Measurements from ENCODE around the gene MED13L.
A peak's percentile ranks its signal among the peaks of the same experiment; 100 is the strongest.

MED13L gene

DNA sequence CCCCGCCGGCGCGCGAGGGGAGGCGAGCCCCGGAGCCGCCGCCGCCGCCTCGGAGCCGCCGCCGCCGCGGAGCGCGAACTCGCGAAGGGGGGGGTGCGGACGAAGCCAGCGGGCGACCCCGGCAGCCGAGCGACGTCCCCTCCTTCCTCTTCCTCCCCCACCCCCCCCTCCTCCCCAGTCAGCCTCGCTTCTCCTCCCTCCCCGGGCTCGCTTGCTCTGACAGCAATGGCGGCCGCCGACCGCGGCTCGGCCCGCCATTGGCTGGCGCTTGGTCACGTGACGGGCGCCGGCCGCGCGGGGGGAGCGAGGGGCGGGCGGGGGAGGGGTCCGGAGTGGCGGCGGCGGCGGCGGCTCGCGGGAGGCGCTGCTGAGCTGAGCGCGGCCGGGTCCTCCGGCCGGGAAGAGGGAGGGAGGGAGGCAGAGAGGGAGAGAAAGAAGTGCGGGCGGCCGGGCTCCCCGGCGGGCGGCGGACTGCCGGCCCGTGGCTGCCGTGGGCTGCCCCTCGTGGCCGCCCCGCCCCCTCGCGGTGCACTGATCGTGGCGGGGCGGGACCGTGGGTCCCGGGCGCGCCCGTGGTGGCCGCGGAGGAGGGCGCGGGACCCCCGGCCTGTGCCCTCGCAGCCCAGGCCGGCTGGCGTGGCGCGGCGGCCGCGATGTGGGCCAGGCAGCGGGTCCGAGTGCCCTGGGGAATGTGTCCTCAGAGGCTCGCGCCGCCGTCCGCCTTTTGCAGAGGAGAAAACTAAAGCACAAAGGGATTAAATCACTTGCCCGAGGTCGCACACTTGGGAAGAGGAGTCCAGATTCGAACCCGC lies at the start of gene MED13L:
MED13L (minus strand) TSS at position 227 of the 812 bp plus-strand sequence. CDS start 562 bp downstream, outside the sequence.
- TF ChIP-seq, protein P1, sequence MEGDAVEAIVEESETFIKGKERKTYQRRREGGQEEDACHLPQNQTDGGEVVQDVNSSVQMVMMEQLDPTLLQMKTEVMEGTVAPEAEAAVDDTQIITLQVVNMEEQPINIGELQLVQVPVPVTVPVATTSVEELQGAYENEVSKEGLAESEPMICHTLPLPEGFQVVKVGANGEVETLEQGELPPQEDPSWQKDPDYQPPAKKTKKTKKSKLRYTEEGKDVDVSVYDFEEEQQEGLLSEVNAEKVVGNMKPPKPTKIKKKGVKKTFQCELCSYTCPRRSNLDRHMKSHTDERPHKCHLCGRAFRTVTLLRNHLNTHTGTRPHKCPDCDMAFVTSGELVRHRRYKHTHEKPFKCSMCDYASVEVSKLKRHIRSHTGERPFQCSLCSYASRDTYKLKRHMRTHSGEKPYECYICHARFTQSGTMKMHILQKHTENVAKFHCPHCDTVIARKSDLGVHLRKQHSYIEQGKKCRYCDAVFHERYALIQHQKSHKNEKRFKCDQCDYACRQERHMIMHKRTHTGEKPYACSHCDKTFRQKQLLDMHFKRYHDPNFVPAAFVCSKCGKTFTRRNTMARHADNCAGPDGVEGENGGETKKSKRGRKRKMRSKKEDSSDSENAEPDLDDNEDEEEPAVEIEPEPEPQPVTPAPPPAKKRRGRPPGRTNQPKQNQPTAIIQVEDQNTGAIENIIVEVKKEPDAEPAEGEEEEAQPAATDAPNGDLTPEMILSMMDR (IDR thresholded peaks at IDR 0.05; ENCODE audit: low read depth, low read length, missing control alignments) = no peak
- peak; percentile 30 for DNase-seq (ENCODE audit: low read depth)
- H3K4me3 ChIP-seq (ENCODE audit: low read depth, low read length) = peak within 1 kb of the TSS; percentile 66

DNA sequence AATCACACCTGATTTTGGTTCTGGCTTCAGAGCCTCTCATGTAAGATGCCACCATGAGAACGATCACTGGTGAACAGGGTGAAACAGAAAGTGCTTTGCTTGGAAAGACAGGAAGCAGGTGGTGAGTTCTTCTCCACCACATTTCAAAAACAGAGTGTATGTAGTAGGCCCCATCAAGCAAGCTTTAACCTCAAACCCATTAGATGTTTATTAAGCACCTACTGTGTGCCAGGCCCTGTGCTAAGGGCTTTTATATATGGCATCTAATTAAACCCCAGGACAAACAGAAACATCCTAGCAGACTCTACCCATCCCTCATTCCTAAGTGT lies 47.8 kb upstream of the MED13L start:
- peak; percentile 68 for DNase-seq (ENCODE audit: low read depth)
- H3K4me3 ChIP-seq (ENCODE audit: low read depth, low read length) = no peak overlapping the region
- TF ChIP-seq, protein P1 (IDR thresholded peaks at IDR 0.05; ENCODE audit: low read depth, low read length, missing control alignments) = no peak

DNA sequence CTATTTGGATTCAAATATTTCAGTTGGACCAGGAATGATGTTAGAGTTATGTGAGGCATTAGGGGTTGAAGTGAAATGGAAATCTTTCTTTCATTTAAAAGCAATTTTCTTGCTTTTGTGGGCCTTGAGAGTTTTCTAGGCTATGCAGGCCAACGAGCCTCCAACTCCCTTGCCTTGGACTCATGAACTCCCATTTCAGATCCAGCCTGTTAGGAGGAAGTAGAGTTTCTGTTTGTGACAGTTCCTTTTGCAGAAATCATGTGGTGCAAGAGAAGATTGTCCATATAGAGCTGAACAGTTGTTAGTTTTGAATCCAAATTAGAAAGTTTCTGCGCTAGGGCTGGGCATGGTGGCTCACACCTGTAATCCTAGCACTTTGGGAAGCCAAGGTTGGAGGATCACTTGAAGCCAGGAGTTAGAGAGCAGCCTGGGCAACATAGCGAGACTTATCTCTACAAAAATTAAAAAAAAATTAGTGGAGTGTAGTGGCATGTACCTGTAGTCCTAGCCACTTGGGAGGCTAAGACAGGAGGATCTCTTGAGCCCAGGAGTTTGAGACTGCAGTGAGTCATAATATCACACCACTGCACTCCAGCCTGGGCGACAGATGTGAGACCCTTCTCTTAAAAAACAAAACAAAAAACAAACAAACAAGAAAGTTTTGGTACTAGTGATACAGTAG lies 47.3 kb upstream of the MED13L start:
- no peak overlapping the region for H3K4me3 ChIP-seq (ENCODE audit: low read depth, low read length)
- TF ChIP-seq, protein P1 (IDR thresholded peaks at IDR 0.05; ENCODE audit: low read depth, low read length, missing control alignments) = no peak
- DNase-seq (ENCODE audit: low read depth) = no peak

DNA sequence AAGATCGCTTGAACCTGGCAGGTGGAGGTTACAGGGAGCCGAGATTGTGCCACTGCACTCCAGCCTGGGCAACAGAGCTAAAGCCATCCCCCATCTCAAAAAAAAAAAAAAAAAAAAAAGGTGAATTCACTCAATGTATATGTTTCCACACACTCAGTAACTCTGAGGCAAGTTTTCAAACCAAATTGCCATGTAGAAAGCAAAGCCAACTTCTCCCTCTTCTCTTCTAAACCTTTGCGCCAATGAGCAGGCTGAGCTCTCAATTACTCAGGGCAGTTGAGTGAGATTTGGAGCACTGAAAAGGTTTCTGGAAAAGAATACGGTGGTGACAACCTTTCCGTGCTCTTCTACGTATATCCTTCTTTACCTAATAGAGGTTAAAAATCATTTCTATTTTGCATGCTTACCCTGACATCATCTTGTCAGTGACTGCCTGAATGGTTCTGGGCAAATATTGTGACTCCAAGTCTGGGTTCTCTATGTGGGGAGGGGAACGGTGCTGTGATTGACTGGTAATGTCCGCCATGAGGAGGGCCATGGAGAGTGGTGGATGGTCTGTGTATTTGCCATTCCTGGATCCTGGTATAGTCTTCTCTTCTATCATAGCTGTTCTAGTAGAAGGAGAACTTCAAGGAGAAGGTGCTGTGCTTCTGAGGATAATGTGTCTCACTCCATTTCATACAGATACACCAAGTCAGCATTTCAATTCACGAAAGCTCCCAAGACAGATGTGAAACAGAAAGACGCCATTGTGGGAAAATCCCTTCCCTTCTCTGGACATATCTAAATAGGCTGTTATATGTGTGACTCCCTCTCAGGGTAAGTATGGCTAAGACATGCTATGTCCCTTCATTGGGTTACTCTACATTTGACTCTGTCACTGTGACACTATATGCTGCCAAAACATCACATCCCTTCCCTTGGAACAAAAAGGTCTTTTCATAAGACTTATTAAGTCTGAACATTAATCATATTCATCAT lies 46.2 kb upstream of the MED13L start:
- TF ChIP-seq, protein P1 (IDR thresholded peaks at IDR 0.05; ENCODE audit: low read depth, low read length, missing control alignments) = no peak
- DNase-seq (ENCODE audit: low read depth) = no peak
- no peak overlapping the region for H3K4me3 ChIP-seq (ENCODE audit: low read depth, low read length)

DNA sequence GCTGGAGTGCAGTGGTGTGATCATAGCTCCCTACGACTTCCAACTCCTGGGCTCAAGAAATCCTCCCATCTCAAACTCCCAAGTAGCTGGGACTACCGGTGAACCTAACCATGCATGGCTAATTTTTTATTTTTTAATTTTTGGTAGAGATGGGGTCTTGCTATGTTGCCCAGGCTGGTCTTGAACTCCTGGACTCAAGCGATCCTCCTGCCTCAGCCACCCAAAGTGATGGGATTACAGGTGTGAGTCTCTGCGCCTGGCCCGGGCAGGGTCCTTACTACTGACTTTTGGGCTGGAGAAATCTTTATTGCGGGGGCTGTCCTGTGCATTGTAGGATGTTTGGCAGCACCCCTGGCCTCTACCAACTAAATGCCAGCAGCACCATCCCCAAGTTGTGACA lies 44.4 kb upstream of the MED13L start:
- H3K4me3 ChIP-seq (ENCODE audit: low read depth, low read length) = no peak overlapping the region
- TF ChIP-seq, protein P1 (IDR thresholded peaks at IDR 0.05; ENCODE audit: low read depth, low read length, missing control alignments) = no peak
- DNase-seq (ENCODE audit: low read depth) = no peak

DNA sequence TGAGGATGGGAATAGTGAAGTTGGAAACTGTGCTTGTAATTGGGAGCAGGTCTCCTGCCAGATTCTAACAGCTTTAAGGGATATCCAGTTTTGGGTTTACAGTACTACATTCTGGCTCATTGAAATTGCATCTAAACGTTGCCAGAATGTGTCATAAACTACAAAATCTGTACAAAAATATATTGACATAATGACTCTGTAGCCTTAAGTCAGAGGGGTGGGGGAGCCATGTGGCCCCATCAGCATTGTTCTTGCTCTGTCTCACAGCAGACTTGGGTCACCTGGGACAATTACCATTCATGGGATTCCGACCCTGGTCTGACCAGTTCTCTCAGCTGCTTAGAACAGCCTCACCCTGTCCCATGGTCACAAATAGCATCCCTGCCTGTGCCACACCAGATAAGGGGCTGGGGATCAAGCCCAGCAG lies 43.3 kb upstream of the MED13L start:
- no peak overlapping the region for H3K4me3 ChIP-seq (ENCODE audit: low read depth, low read length)
- TF ChIP-seq, protein P1 (IDR thresholded peaks at IDR 0.05; ENCODE audit: low read depth, low read length, missing control alignments) = no peak
- no peak for DNase-seq (ENCODE audit: low read depth)

All from GM12864 (cell line).